ENCODE results near the gene CGB7. TPM values are rescaled to one million over a fixed set of nuclear protein-coding genes. Genes with fewer than 3 reads are reported as not detected.

Gene CGB7
- total and polyA plus RNA-seq, 2 of the 13 experiments (the other 11 are each of a cell fraction or from before 2014, with no cell fraction given): 0.07 TPM; not detected in 1

DNA sequence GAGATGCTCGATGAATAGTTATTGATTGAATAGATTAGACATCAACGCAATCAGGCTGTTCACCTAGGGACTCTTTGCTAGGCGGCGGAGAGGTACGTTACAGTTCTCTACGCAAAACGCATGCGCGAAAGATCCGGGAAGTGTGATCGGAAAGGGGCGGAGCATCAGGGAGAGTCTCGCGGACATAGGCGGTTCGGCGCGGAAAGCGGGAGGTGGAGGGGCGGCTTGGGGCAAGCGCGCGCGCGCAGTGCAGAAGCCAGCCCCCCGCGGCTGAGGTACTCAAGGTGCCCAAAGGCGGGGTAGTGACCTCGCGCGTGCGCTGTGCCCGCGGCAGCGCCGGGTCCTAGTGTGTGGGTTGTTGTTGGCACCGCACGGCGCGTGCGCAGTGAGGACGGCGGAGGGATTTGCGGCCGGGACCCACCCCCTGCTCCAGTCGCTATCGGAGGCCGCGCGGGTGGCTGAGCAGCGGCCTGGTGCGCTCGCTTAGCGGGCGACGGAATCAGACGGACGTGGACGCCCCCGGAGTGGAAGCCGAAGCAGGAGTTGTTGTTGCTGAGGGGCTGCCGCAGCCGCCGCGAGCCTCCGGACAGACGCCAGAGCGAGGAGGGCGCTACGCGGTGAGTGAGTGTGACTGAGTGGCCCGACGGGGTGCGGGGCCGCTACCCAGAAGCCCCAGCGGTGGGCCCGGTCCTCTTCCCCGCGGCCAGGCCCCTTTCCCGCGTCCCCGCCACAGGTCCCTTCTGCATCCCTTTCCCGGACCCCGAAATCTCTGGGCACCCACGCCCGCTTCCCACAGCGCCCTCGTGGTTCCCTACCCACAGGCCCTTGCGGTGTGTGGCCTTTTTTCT lies 27.7 kb upstream of the CGB7 start, which contains the start of gene SNRNP70 (continued):
- no peak for TF ChIP-seq ZBTB3 (CRISPR knock-in tag; IDR thresholded peaks at IDR 0.05; ENCODE audit: borderline replicate concordance, low read depth)
- no peak; the same call in 1 of the 2 replicates for TF ChIP-seq ISX (CRISPR knock-in tag; conservative IDR thresholded peaks at IDR 0.05)
- peak; percentile 85; the same call in 1 of the 2 replicates for TF ChIP-seq NAIF1 (CRISPR knock-in tag; IDR thresholded peaks at IDR 0.05; ENCODE audit: borderline replicate concordance)
- TF ChIP-seq ZBED4 (CRISPR knock-in tag; IDR thresholded peaks at IDR 0.05; ENCODE audit: borderline replicate concordance): peak; percentile 31; the same call in 1 of the 2 replicates
- peak; percentile 62 for TF ChIP-seq SP5 (CRISPR knock-in tag; IDR thresholded peaks at IDR 0.05; ENCODE audit: borderline replicate concordance, low read depth)
- TF ChIP-seq KDM2A (CRISPR knock-in tag; IDR thresholded peaks at IDR 0.05; ENCODE audit: borderline replicate concordance, low read depth): peak; percentile 94
- TF ChIP-seq GLI4 (CRISPR knock-in tag; IDR thresholded peaks at IDR 0.05; ENCODE audit: borderline replicate concordance): peak; percentile 8; the same call in 1 of the 2 replicates
- TF ChIP-seq ZSCAN21 (CRISPR knock-in tag; IDR thresholded peaks at IDR 0.05; ENCODE audit: borderline replicate concordance): peak; percentile 63; the same call in 1 of the 2 replicates
- TF ChIP-seq HDAC6 (IDR thresholded peaks at IDR 0.05; ENCODE audit: low read depth, low read length): no peak
- TF ChIP-seq ZNF850 (CRISPR knock-in tag; conservative IDR thresholded peaks at IDR 0.05): no peak
- peak; percentile 90 for TF ChIP-seq MAX (IDR thresholded peaks at IDR 0.05)
- TF ChIP-seq GLMP (CRISPR knock-in tag; IDR thresholded peaks at IDR 0.05; ENCODE audit: borderline replicate concordance): peak; percentile 93
- peak; percentile 99 for TF ChIP-seq DMAP1 (CRISPR knock-in tag; IDR thresholded peaks at IDR 0.05)
- TF ChIP-seq, protein P1, sequence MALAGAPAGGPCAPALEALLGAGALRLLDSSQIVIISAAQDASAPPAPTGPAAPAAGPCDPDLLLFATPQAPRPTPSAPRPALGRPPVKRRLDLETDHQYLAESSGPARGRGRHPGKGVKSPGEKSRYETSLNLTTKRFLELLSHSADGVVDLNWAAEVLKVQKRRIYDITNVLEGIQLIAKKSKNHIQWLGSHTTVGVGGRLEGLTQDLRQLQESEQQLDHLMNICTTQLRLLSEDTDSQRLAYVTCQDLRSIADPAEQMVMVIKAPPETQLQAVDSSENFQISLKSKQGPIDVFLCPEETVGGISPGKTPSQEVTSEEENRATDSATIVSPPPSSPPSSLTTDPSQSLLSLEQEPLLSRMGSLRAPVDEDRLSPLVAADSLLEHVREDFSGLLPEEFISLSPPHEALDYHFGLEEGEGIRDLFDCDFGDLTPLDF (CRISPR knock-in tag; IDR thresholded peaks at IDR 0.05): peak; percentile 84
- no peak for TF ChIP-seq THAP8 (CRISPR knock-in tag; IDR thresholded peaks at IDR 0.05; ENCODE audit: borderline replicate concordance)
- TF ChIP-seq GATA4 (IDR thresholded peaks at IDR 0.05; ENCODE audit: borderline replicate concordance, low read depth): no peak
- TF ChIP-seq ELF4 (CRISPR knock-in tag; IDR thresholded peaks at IDR 0.05; ENCODE audit: borderline replicate concordance): peak; percentile 93
- TF ChIP-seq PBX2 (CRISPR knock-in tag; IDR thresholded peaks at IDR 0.05): no peak; the same call in 1 of the 2 replicates
- TF ChIP-seq ZNF678 (CRISPR knock-in tag; IDR thresholded peaks at IDR 0.05): no peak
